ENCODE measurements around the gene NCAPD2.

DNA sequence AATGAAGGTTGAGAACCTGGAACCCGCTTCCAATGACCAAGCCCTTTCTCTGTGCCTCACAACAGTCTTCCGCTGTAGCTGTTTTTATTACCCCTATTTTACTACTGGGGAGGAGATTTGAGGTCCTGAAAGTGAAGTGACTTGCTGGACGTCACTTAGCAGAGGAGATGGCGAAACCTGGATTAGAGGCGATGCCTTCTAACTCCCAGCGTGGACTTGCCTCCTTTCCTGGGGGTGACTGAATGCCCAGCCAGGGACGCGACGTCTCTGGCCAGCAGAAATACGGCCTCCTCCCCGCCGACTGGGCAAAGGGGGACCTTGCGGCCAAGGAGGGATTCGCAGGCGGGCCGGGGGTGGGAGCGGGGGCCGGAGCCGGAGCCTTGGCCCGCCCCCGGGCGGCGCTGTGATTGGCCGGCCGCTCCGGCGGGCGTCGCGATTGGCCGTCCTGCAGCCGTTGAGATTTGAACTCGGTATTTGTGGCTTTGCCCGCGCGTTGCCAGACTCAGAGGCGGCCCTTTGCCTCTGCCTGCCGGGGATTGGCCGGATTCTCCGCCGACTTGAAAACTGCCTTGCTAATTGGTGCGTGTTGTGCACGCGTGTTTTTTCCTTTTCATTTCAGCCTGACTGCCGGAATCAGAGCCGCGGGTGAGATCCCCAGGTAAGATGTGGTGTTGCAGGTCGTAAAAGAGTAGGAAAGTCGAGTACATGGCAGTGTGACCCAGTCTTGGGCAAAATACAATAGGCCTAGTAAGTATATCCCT is at the start of gene NCAPD2:
- no peak for TF ChIP-seq CTCF (optimal IDR thresholded peaks at IDR 0.05 in 1 of 3, IDR thresholded peaks at IDR 0.05 in 1 of 3, conservative IDR thresholded peaks at IDR 0.05 in 1 of 3; ENCODE audit: extremely low read depth in 1 of 3, insufficient read depth in 2 of 3, low read length in 3 of 3)
- TF ChIP-seq EZH2 (IDR thresholded peaks at IDR 0.05; ENCODE audit: low read length): no peak
